IMR-90 (cell line): ENCODE data around the gene DNAI7. TPM values are rescaled to one million over a fixed set of nuclear protein-coding genes. Genes with fewer than 3 reads are reported as not detected.

Experiments used
- polyA plus RNA-seq, 3 experiments: library from polyadenylated mRNA; depleted of rRNA; stranded (reverse); fragments of >200 nt; gene quantifications; 2 replicates each; pipeline ENCODE4 v1.2.3, GENCODE V29; 2012; ENCODE audit warnings: low replicate concordance in 1 of 3
- total RNA-seq: library from RNA; depleted of rRNA; stranded (reverse); fragments of >200 nt; gene quantifications from 2 replicates; pipeline ENCODE4 v1.2.3, GENCODE V29; 2012; rRNA removed

Gene DNAI7
- total and polyA plus RNA-seq, 2 of the 4 experiments (the other 2 are of a cell fraction) = under 0.01 to 0.07 TPM

Other genes starting within 250 kb of the DNAI7 start
- 580 and 683 TPM in 2 replicates for gene BCAT1, start 246.1 kb downstream of the DNAI7 start, total RNA-seq
- gene BCAT1, start 246.1 kb downstream of the DNAI7 start, polyA plus RNA-seq (2012; rRNA removed) = 21.3 and 30.4 TPM in 2 replicates
- gene ETFRF1, start 77 bp upstream of the DNAI7 start, total RNA-seq = 8.6 and 17.5 TPM in 2 replicates
- 9.7 and 14.4 TPM in 2 replicates for gene ETFRF1, start 77 bp upstream of the DNAI7 start, polyA plus RNA-seq (2012; rRNA removed)
- gene KRAS, start 55.8 kb upstream of the DNAI7 start, total RNA-seq = 9.3 and 20.0 TPM in 2 replicates
- 8.1 and 10.7 TPM in 2 replicates for gene KRAS, start 55.8 kb upstream of the DNAI7 start, polyA plus RNA-seq (2012; rRNA removed)